Activated T-cell treated with anti-CD3 and anti-CD28 coated beads, Interleukin-2, amount 50 U/mL, for 72 hours (primary cell): ENCODE data around the gene ALG14. TPM values are rescaled to one million over a fixed set of nuclear protein-coding genes. Genes with fewer than 3 reads are reported as not detected.
A peak's percentile ranks its signal among the peaks of the same experiment; 100 is the strongest.

ENCODE experiments used
- ATAC-seq, 2 donors: fragments of 150-1000 bp; cut with Tn5 transposase; replicated peaks in 1 of 2; 2 replicates each; pipeline ENCODE4 v1.10.0; 2021; ENCODE audit warnings: moderate library complexity in 2 of 2, mild to moderate bottlenecking in 1 of 2
- DNase-seq, 2 donors: peaks; one replicate each; pipeline ENCODE4 v3.0.0; 2021 to 2022; ENCODE audit warnings: mixed read lengths in 1 of 2
- H3K27ac Mint-ChIP-seq: one replicate; pipeline ENCODE4 v1.8.0; 2022; ENCODE audit warnings: mild to moderate bottlenecking, moderate library complexity, mixed read lengths
- H3K27me3 Mint-ChIP-seq: one replicate; pipeline ENCODE4 v1.8.0; 2022; ENCODE audit warnings: low read depth, mixed read lengths
- H3K36me3 Mint-ChIP-seq, 2 donors: one replicate each; pipeline ENCODE4 v1.8.0; 2022; ENCODE audit warnings: mixed read lengths in 2 of 2, mild to moderate bottlenecking in 1 of 2; ENCODE audit not compliant: insufficient read depth in 2 of 2
- H3K4me1 Mint-ChIP-seq: one replicate; pipeline ENCODE4 v1.8.0; 2022; ENCODE audit warnings: low read depth, mixed read lengths
- H3K4me3 Mint-ChIP-seq, 2 donors: one replicate each; pipeline ENCODE4 v1.8.0; 2022; ENCODE audit warnings: mild to moderate bottlenecking in 2 of 2, mixed read lengths in 2 of 2, moderate library complexity in 2 of 2
- H3K9me3 Mint-ChIP-seq, 2 donors: one replicate each; pipeline ENCODE4 v1.8.0; 2022; ENCODE audit warnings: mixed read lengths in 2 of 2
- total RNA-seq, 2 donors: library from RNA; stranded (reverse); gene quantifications; one replicate each; pipeline ENCODE4 v1.2.3, GENCODE V29; 2022

Gene ALG14
- total RNA-seq, 2 donors from 2014 or later, result 3.4 to 4.1 TPM

- H3K9me3 Mint-ChIP-seq, result no peaks in the 10 kb centered on the region
- peak overlapping the region; percentile 78 to 90 for H3K4me3 Mint-ChIP-seq
- no peak for ATAC-seq
- H3K27me3 Mint-ChIP-seq, result peaks cover 27% of the 10 kb centered on the region
- DNase-seq, result peak in 1 of 2 donors; percentile 1
- peaks cover 16% of the 10 kb centered on the region for H3K4me1 Mint-ChIP-seq
- H3K27ac Mint-ChIP-seq, result no peak overlapping the region
- peaks cover 0 to 3% of the 10 kb centered on the region in 2 donors for H3K36me3 Mint-ChIP-seq
Observed at GRCh38 chr1:94925561-94926125, 147.1 kb downstream of the ALG14 start.

- Mint-ChIP-seq H3K27ac (no peak overlapping the region), H3K36me3 (peaks cover 0 to 3% of the 10 kb centered on the region in 2 donors), H3K27me3 (peaks cover 27% of the 10 kb centered on the region), H3K4me1 (peaks cover 16% of the 10 kb centered on the region), H3K9me3 (no peaks in the 10 kb centered on the region), H3K4me3 (peak overlapping the region; percentile 78 to 90)
- no peak for DNase-seq
- no peak for ATAC-seq
Observed at GRCh38 chr1:94925004-94925403, 147.7 kb downstream of the ALG14 start.

Other genes starting within 250 kb of the ALG14 start
- 10 to 100 TPM in 1 of 2 donors, 1 to 10 TPM in 1; 6.3 to 11.2 TPM for gene CNN3, start 145.8 kb downstream of the ALG14 start, total RNA-seq
- gene TLCD4, start 44.4 kb upstream of the ALG14 start, total RNA-seq, result under 1 TPM; 0.21 to 0.24 TPM
- gene RWDD3, start 161.3 kb upstream of the ALG14 start, total RNA-seq, result 10 to 100 TPM; 15.4 to 15.8 TPM